ENCODE data around the gene ANKRD50. TPM values are rescaled to one million over a fixed set of nuclear protein-coding genes. Genes with fewer than 3 reads are reported as not detected.

Gene ANKRD50
- total RNA-seq, 2 experiments from 2014 or later = 0.27 to 0.36 TPM

GRCh38 chr4:124745985-124746801, 33.7 kb upstream of the ANKRD50 start:
- H3K9me3 ChIP-seq (ENCODE audit: control insufficient read depth in 1 of 2, insufficient read depth in 1 of 2, low read length in 2 of 2) = no peaks in the 10 kb centered on the region
- Mint-ChIP-seq H3K4me1 (ENCODE audit: low read depth) (no peaks in the 10 kb centered on the region), H3K36me3 (ENCODE audit: low read depth) (no peaks in the 10 kb centered on the region), H3K4me3 (no peak overlapping the region), H3K27ac (no peak overlapping the region), H3K27me3 (peaks cover 9% of the 10 kb centered on the region), H3K9me3 (no peaks in the 10 kb centered on the region)
- no peak overlapping the region for H3K4me3 ChIP-seq (ENCODE audit: low read length)
- ChIA-PET POLR2A (no interaction called here), CTCF (no interaction called here)
- H3K27me3 ChIP-seq (ENCODE audit: control insufficient read depth in 1 of 2, insufficient read depth in 2 of 2, low read length in 2 of 2) = no peaks in the 10 kb centered on the region
- no peak for DNase-seq
- H3K27ac ChIP-seq (ENCODE audit: low read depth in 1 of 2, low read length in 2 of 2) = no peak overlapping the region
- H3K36me3 ChIP-seq (ENCODE audit: insufficient read depth, low read length) = no peaks in the 10 kb centered on the region
- intact Hi-C loops (cut with DNase I, micrococcal nuclease) = no loop called here
- no peak for ATAC-seq (ENCODE audit: poor library complexity)
- no peaks in the 10 kb centered on the region for H3K4me1 ChIP-seq (ENCODE audit: insufficient read depth, low read length)
- TF ChIP-seq, protein P1, sequence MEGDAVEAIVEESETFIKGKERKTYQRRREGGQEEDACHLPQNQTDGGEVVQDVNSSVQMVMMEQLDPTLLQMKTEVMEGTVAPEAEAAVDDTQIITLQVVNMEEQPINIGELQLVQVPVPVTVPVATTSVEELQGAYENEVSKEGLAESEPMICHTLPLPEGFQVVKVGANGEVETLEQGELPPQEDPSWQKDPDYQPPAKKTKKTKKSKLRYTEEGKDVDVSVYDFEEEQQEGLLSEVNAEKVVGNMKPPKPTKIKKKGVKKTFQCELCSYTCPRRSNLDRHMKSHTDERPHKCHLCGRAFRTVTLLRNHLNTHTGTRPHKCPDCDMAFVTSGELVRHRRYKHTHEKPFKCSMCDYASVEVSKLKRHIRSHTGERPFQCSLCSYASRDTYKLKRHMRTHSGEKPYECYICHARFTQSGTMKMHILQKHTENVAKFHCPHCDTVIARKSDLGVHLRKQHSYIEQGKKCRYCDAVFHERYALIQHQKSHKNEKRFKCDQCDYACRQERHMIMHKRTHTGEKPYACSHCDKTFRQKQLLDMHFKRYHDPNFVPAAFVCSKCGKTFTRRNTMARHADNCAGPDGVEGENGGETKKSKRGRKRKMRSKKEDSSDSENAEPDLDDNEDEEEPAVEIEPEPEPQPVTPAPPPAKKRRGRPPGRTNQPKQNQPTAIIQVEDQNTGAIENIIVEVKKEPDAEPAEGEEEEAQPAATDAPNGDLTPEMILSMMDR (IDR thresholded peaks at IDR 0.05) = no peak

DNA sequence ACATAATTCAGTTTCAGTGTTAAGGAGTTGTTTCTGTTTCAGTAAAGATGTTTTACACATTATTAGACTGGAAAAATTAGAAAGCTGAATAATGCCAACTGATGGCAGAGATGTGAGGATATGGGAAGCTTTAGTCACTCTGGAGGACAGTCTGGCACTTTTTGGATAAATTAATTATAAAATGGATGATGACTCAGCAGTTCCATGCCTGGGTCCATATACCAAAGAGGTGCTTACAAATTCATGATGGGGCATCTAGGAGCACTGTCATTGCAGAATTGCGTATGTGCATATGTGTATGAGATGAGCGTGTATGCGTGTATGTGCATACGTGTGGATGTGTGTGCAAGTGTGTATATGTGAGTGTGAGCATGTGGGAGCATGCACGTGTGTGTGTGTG, 31.2 kb upstream of the ANKRD50 start:
- Mint-ChIP-seq H3K9me3 (no peaks in the 10 kb centered on the region), H3K4me3 (no peak overlapping the region), H3K27ac (no peak overlapping the region), H3K4me1 (ENCODE audit: low read depth) (no peaks in the 10 kb centered on the region), H3K27me3 (peaks cover 3% of the 10 kb centered on the region), H3K36me3 (ENCODE audit: low read depth) (no peaks in the 10 kb centered on the region)
- Histone ChIP-seq H3K9me3 (ENCODE audit: control insufficient read depth in 1 of 2, insufficient read depth in 1 of 2, low read length in 2 of 2) (no peaks in the 10 kb centered on the region), H3K4me3 (ENCODE audit: low read length) (no peak overlapping the region), H3K27ac (ENCODE audit: low read depth in 1 of 2, low read length in 2 of 2) (no peak overlapping the region), H3K27me3 (ENCODE audit: control insufficient read depth in 1 of 2, insufficient read depth in 2 of 2, low read length in 2 of 2) (no peaks in the 10 kb centered on the region), H3K4me1 (ENCODE audit: insufficient read depth, low read length) (no peaks in the 10 kb centered on the region), H3K36me3 (ENCODE audit: insufficient read depth, low read length) (no peaks in the 10 kb centered on the region)
- intact Hi-C loops (cut with DNase I, micrococcal nuclease) = no loop called here
- ATAC-seq (ENCODE audit: poor library complexity) (no peak), DNase-seq (no peak)
- TF ChIP-seq, protein P1 (IDR thresholded peaks at IDR 0.05) = no peak
- POLR2A ChIA-PET = no interaction called here
- CTCF ChIA-PET = no interaction called here

DNA sequence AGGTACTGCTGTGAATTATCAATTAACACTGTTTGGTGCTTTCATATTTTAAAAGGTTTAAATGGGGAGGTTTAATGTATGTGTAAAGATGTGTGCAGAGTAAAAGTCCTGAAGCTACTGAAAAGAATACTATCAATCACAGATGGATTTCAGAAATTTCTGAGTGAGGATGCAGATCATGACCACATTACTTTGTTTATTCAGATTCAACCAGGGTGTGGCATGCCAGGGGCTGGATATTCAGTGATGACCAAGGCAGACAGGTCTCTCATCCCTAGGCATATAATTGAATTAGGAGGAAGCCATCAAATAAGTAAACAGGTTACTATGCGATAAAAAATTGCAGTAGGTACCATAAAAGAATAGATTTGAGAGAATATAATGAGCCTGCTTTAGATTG, 28.0 kb upstream of the ANKRD50 start:
- Mint-ChIP-seq H3K4me1 (ENCODE audit: low read depth) (no peaks in the 10 kb centered on the region), H3K9me3 (no peaks in the 10 kb centered on the region), H3K4me3 (no peak overlapping the region), H3K36me3 (ENCODE audit: low read depth) (no peaks in the 10 kb centered on the region), H3K27ac (no peak overlapping the region), H3K27me3 (peaks cover 3% of the 10 kb centered on the region)
- ChIA-PET CTCF (no interaction called here), POLR2A (no interaction called here)
- TF ChIP-seq, protein P1 (IDR thresholded peaks at IDR 0.05) = no peak
- intact Hi-C loops (cut with DNase I, micrococcal nuclease) = no loop called here
- Histone ChIP-seq H3K27ac (ENCODE audit: low read depth in 1 of 2, low read length in 2 of 2) (no peak overlapping the region), H3K27me3 (ENCODE audit: control insufficient read depth in 1 of 2, insufficient read depth in 2 of 2, low read length in 2 of 2) (no peaks in the 10 kb centered on the region), H3K4me1 (ENCODE audit: insufficient read depth, low read length) (no peaks in the 10 kb centered on the region), H3K9me3 (ENCODE audit: control insufficient read depth in 1 of 2, insufficient read depth in 1 of 2, low read length in 2 of 2) (no peaks in the 10 kb centered on the region), H3K36me3 (ENCODE audit: insufficient read depth, low read length) (no peaks in the 10 kb centered on the region), H3K4me3 (ENCODE audit: low read length) (no peak overlapping the region)
- ATAC-seq (ENCODE audit: poor library complexity) (no peak), DNase-seq (no peak)

All from CD4-positive, alpha-beta T cell (primary cell).